Ishikawa (cell line): ENCODE measurements around the gene ICOSLG.
"Not testable (repeated sequence)": the region's sequence is repeated elsewhere in the genome, so short reads cannot be mapped to it uniquely, and the experiment has no call there.

Experiments used
- CEBPB ChIP-seq: IDR thresholded peaks from 2 replicates; pipeline ENCODE4 v1.6.1; 2012
- CREB1 ChIP-seq: IDR thresholded peaks from 2 replicates; pipeline ENCODE4 v1.6.1; 2012; ENCODE audit warnings: low read depth
- EGR1 ChIP-seq: IDR thresholded peaks from 2 replicates; pipeline ENCODE4 v1.6.1; 2012
- EP300 ChIP-seq: IDR thresholded peaks from 2 replicates; pipeline ENCODE4 v1.6.1; 2012; ENCODE audit warnings: borderline replicate concordance
- FOXM1 ChIP-seq: IDR thresholded peaks from 2 replicates; pipeline ENCODE4 v1.6.1; 2012; ENCODE audit warnings: low read depth, borderline replicate concordance
- MAX ChIP-seq: IDR thresholded peaks from 2 replicates; pipeline ENCODE4 v1.6.1; 2012
- NFIC ChIP-seq: IDR thresholded peaks from 2 replicates; pipeline ENCODE4 v1.6.1; 2012
- RAD21 ChIP-seq: IDR thresholded peaks from 2 replicates; pipeline ENCODE4 v1.6.1; 2012; ENCODE audit warnings: low read depth
- TAF1 ChIP-seq: IDR thresholded peaks from 2 replicates; pipeline ENCODE4 v1.6.1; 2012; ENCODE audit warnings: low read depth, mild to moderate bottlenecking
- TCF12 ChIP-seq: IDR thresholded peaks from 2 replicates; pipeline ENCODE4 v1.6.1; 2012; ENCODE audit warnings: low read depth
- TEAD4 ChIP-seq: IDR thresholded peaks from 2 replicates; pipeline ENCODE4 v1.6.1; 2012
- USF1 ChIP-seq: IDR thresholded peaks from 2 replicates; pipeline ENCODE4 v1.6.1; 2012
- YY1 ChIP-seq: IDR thresholded peaks from 2 replicates; pipeline ENCODE4 v1.6.1; 2012; ENCODE audit warnings: low read depth
- ZBTB7A ChIP-seq: IDR thresholded peaks from 2 replicates; pipeline ENCODE4 v1.6.1; 2012; ENCODE audit warnings: low read depth
- TF ChIP-seq, protein P1 (sequence below): IDR thresholded peaks from 2 replicates; pipeline ENCODE4 v1.6.1; 2012; ENCODE audit warnings: low read depth, mild to moderate bottlenecking

The ICOSLG gene, protein sequence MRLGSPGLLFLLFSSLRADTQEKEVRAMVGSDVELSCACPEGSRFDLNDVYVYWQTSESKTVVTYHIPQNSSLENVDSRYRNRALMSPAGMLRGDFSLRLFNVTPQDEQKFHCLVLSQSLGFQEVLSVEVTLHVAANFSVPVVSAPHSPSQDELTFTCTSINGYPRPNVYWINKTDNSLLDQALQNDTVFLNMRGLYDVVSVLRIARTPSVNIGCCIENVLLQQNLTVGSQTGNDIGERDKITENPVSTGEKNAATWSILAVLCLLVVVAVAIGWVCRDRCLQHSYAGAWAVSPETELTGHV

GRCh38 chr21:44240842-44241241 is at the start of gene ICOSLG:
Gene ICOSLG, minus strand, starts transcription at chr21:44240943. Its CDS starts 126 bp downstream, at chr21:44240817.
- not testable (repeated sequence) for TF ChIP-seq CEBPB, EP300
- TF ChIP-seq, protein P1, sequence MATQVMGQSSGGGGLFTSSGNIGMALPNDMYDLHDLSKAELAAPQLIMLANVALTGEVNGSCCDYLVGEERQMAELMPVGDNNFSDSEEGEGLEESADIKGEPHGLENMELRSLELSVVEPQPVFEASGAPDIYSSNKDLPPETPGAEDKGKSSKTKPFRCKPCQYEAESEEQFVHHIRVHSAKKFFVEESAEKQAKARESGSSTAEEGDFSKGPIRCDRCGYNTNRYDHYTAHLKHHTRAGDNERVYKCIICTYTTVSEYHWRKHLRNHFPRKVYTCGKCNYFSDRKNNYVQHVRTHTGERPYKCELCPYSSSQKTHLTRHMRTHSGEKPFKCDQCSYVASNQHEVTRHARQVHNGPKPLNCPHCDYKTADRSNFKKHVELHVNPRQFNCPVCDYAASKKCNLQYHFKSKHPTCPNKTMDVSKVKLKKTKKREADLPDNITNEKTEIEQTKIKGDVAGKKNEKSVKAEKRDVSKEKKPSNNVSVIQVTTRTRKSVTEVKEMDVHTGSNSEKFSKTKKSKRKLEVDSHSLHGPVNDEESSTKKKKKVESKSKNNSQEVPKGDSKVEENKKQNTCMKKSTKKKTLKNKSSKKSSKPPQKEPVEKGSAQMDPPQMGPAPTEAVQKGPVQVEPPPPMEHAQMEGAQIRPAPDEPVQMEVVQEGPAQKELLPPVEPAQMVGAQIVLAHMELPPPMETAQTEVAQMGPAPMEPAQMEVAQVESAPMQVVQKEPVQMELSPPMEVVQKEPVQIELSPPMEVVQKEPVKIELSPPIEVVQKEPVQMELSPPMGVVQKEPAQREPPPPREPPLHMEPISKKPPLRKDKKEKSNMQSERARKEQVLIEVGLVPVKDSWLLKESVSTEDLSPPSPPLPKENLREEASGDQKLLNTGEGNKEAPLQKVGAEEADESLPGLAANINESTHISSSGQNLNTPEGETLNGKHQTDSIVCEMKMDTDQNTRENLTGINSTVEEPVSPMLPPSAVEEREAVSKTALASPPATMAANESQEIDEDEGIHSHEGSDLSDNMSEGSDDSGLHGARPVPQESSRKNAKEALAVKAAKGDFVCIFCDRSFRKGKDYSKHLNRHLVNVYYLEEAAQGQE: not testable (repeated sequence)

GRCh38 chr21:44289381-44290010 is 48.8 kb upstream of the ICOSLG start:
- no peak for TF ChIP-seq NFIC
- TF ChIP-seq TAF1: no peak
- no peak for TF ChIP-seq TCF12
- TF ChIP-seq CEBPB: no peak
- TF ChIP-seq, protein P1: no peak

- TF ChIP-seq TAF1: no peak
- TF ChIP-seq YY1: no peak
- TF ChIP-seq TEAD4: no peak
- no peak for TF ChIP-seq USF1
- no peak for TF ChIP-seq NFIC
- TF ChIP-seq EP300: no peak
- no peak for TF ChIP-seq ZBTB7A
- no peak for TF ChIP-seq MAX
- TF ChIP-seq, protein P1: no peak
- TF ChIP-seq TCF12: no peak
- no peak for TF ChIP-seq FOXM1
- no peak for TF ChIP-seq EGR1
- TF ChIP-seq CEBPB: no peak
- TF ChIP-seq RAD21: no peak
- TF ChIP-seq CREB1: no peak
Observed at GRCh38 chr21:44288251-44289110, 47.7 kb upstream of the ICOSLG start.

- TF ChIP-seq ZBTB7A: no peak
- no peak for TF ChIP-seq USF1
- no peak for TF ChIP-seq EP300
- TF ChIP-seq NFIC: no peak
- TF ChIP-seq, protein P1: no peak
- TF ChIP-seq EGR1: no peak
- no peak for TF ChIP-seq TEAD4
Observed at GRCh38 chr21:44286716-44287632, 46.2 kb upstream of the ICOSLG start.
